ENCODE data around the gene MIB2. TPM values are rescaled to one million over a fixed set of nuclear protein-coding genes. Genes with fewer than 3 reads are reported as not detected.

The MIB2 gene
- total and polyA plus RNA-seq, 10 of the 15 experiments (the other 5 are each of a cell fraction or from before 2014, with no cell fraction given) = 0.42 to 26.8 (median 10.9) TPM; not detected in 1

GRCh38 chr1:1609822-1610485 lies 5.3 kb upstream of the MIB2 start:
- Histone ChIP-seq H3K36me3 (ENCODE audit: control insufficient read depth in 2 of 2, insufficient read depth in 2 of 2, low read length in 1 of 2) (peaks cover 0 to 2% of the 10 kb centered on the region in 2 experiments; a peak in 1 of 4 replicates), H3K27ac (ENCODE audit: control insufficient read depth, insufficient read depth) (no peak overlapping the region), H3K4me2 (ENCODE audit: control insufficient read depth, insufficient read depth) (no peak overlapping the region), H4K20me1 (ENCODE audit: control insufficient read depth, insufficient read depth) (0 out of 2 replicates have a peak, but pooled peaks cover 3% of the 10 kb centered on the region), H2AFZ (ENCODE audit: control insufficient read depth, low read depth, low read length) (no peak overlapping the region), H3K79me2 (ENCODE audit: control insufficient read depth, insufficient read depth, low read length) (peaks cover 3% of the 10 kb centered on the region), H3K9ac (ENCODE audit: control insufficient read depth, insufficient read depth, low read length) (no peak overlapping the region), H3K27me3 (replicated peaks in 1 of 2; ENCODE audit: control insufficient read depth in 2 of 2, insufficient read depth in 2 of 2, low read length in 1 of 2) (no peaks in the 10 kb centered on the region), H3K9me3 (replicated peaks; ENCODE audit: control insufficient read depth, insufficient read depth, low read length) (no peaks in the 10 kb centered on the region), H3K4me1 (ENCODE audit: control insufficient read depth, insufficient read depth, low read length) (peaks cover 13% of the 10 kb centered on the region), H3K4me3 (no peak overlapping the region)
- ChIA-PET CTCF (interaction anchor here (0.6 kb wide), 2 partner anchors 69 to 771 kb away, joined by 3 to 4 read pairs; no protein-coding TSS in a partner anchor), RAD21 (ENCODE audit: unreplicated experiment) (no interaction called here), SMC1A (ENCODE audit: uncharacterized antibody, unreplicated experiment) (no interaction called here), POLR2A (no interaction called here)
- no peak for FAIRE-seq
- TF ChIP-seq E2F4 (IDR thresholded peaks at IDR 0.05; ENCODE audit: low read depth, low read length) = no peak
- no peak for TF ChIP-seq NFIC (IDR thresholded peaks at IDR 0.05; ENCODE audit: low read depth, low read length)
- no peak for TF ChIP-seq JUND (IDR thresholded peaks at IDR 0.05; ENCODE audit: low read depth, low read length)
- no peak for TF ChIP-seq STAT3 (IDR thresholded peaks at IDR 0.05; ENCODE audit: low read depth, low read length)
- TF ChIP-seq IRF5 (IDR thresholded peaks at IDR 0.05; ENCODE audit: borderline replicate concordance) = no peak
- TF ChIP-seq SMAD5 (IDR thresholded peaks at IDR 0.05; ENCODE audit: low read depth) = no peak
- TF ChIP-seq WRNIP1 (IDR thresholded peaks at IDR 0.05; ENCODE audit: borderline replicate concordance, low read depth, low read length) = no peak
- no peak for TF ChIP-seq SPI1 (IDR thresholded peaks at IDR 0.05; ENCODE audit: borderline replicate concordance, insufficient read depth, low read depth, low read length)
- no peak for TF ChIP-seq SKIL (IDR thresholded peaks at IDR 0.05; ENCODE audit: low read depth, poor library complexity, severe bottlenecking)
- no peak for TF ChIP-seq HDAC2 (IDR thresholded peaks at IDR 0.05)
- no peak for TF ChIP-seq NFYB (IDR thresholded peaks at IDR 0.05; ENCODE audit: insufficient read depth, low read depth, low read length)
- no peak for TF ChIP-seq CBFB (IDR thresholded peaks at IDR 0.05; ENCODE audit: low read depth)
- no peak for TF ChIP-seq RUNX3 (IDR thresholded peaks at IDR 0.05; ENCODE audit: low read length)
- no peak for TF ChIP-seq GATAD2B (conservative IDR thresholded peaks at IDR 0.05; ENCODE audit: low read depth)
- in situ Hi-C loops (cut with MboI) (no loop called here), intact Hi-C loops (cut with micrococcal nuclease; ENCODE audit: unreplicated experiment) (no loop called here)
- no TSS peak for BruUV-seq (replicated peaks)
- no peak for DNase-seq (ENCODE audit: low read depth, low spot score)
- no peak for ATAC-seq
- WGBS (ENCODE audit: insufficient coverage, insufficient replicate concordance, low lambda C conversion rate, missing lambda C conversion rate) = 42% methylated on average over 12 of the region's 12 CpGs
